ENCODE results near the gene SPATA18. TPM values are rescaled to one million over a fixed set of nuclear protein-coding genes. Genes with fewer than 3 reads are reported as not detected.

Gene SPATA18
- total RNA-seq, 4 donors from 2014 or later, result 0.46 to 2.6 (median 1.5) TPM

DNA sequence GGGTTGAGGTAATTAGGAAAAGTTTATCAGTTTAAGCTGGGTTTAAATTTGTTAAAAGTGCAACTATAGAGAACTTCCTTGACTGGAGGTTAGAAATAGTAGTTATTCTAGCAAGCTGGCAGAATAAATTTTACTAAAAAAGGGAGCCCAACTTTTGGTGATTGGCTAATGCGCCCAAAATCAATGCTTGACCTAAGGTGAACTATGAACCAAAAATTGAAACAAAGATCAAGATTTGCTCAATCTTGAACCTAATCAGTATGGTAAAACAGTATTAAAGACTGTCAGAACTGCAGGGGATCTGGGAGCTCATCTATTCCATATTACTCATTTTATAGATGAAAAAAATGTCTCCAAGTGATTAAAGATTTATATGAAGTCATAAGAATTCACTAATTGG lies 6.1 kb upstream of the SPATA18 start:
- Histone ChIP-seq H3K27ac (no peak overlapping the region), H3K36me3 (no peaks in the 10 kb centered on the region), H3K27me3 (peaks cover 0 to 3% (median 0%) of the 10 kb centered on the region in 3 donors), H3K4me1 (no peaks in the 10 kb centered on the region), H3K9me3 (no peaks in the 10 kb centered on the region), H3K4me3 (no peak overlapping the region)
- no peak for TF ChIP-seq POLR2A (IDR thresholded peaks at IDR 0.05)
- TF ChIP-seq, protein P1, sequence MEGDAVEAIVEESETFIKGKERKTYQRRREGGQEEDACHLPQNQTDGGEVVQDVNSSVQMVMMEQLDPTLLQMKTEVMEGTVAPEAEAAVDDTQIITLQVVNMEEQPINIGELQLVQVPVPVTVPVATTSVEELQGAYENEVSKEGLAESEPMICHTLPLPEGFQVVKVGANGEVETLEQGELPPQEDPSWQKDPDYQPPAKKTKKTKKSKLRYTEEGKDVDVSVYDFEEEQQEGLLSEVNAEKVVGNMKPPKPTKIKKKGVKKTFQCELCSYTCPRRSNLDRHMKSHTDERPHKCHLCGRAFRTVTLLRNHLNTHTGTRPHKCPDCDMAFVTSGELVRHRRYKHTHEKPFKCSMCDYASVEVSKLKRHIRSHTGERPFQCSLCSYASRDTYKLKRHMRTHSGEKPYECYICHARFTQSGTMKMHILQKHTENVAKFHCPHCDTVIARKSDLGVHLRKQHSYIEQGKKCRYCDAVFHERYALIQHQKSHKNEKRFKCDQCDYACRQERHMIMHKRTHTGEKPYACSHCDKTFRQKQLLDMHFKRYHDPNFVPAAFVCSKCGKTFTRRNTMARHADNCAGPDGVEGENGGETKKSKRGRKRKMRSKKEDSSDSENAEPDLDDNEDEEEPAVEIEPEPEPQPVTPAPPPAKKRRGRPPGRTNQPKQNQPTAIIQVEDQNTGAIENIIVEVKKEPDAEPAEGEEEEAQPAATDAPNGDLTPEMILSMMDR (IDR thresholded peaks at IDR 0.05 in 4 of 5, conservative IDR thresholded peaks at IDR 0.05 in 1 of 5), result no peak
- ATAC-seq (no peak), DNase-seq (no peak)
- in situ Hi-C loops (cut with MboI; ENCODE audit: low sequenced_read_pairs in 4 of 4), result loop anchor here in 1 of 4 donors (25.0 kb wide), 1 partner anchor 667 kb away; no protein-coding TSS in a partner anchor
- intact Hi-C loops (cut with DNase I; ENCODE audit: low total_unique reads), result no loop called here

DNA sequence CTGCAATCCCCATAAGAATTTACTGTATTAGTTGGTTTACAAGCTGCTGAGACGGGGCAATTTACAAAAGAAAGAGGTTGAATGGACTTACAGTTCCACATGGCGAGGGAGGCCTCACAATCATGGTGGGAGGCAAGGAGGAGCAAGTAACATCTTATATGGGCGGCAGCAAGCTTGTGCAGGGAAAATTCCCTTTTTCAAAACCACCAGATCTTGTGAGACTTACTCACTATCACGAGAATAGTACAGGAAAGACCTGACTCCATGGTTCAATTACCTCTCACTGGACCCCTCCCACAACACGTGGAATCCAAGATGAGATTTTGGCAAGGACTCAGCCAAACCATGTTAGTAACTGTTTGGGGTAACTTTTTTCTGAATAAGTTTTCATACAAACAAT lies 1.8 kb upstream of the SPATA18 start:
- TF ChIP-seq, protein P1 (IDR thresholded peaks at IDR 0.05 in 4 of 5, conservative IDR thresholded peaks at IDR 0.05 in 1 of 5), result no peak
- no peak for TF ChIP-seq POLR2A (IDR thresholded peaks at IDR 0.05)
- H3K27me3 ChIP-seq, result peaks cover 0 to 5% (median 0%) of the 10 kb centered on the region in 3 donors

DNA sequence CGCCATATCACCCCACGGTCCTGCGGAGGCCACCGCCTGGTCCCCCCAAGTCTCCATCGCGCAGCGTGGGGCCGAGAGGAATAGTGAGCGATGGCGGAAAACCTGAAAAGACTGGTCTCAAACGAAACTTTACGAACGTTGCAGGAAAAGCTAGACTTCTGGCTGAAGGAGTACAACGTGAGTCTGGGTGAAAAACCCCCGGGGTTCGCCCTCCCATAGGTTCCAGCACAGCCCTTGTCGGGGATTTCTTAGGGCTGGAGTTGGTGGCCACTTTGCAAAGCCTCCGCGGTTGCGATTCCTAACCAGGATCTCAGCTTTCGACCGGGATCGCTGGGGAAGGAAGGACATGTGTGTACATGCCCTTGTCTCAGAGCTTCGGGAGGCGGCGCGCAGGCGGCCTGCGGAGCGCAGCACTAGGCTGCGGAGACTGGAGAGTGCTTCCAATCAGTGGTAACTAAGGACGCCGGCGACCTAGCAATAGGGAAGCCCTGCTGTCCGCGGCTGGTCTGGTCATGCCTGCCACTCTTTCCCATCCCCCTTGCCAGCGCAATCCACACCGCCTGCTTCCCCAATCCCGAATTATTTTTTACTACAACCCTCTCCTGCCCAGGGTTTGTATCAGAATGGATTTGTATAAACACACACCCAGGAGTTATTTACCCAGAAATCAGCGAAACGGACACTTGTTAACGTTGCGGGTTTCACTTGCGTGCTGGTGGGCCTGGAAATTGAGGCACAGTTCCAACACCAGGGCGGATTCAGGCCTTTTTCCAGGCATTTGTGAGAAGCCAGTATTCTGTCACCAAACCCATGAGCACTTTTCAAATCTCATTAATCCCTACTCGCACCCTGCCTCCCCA lies 741 bp downstream of the SPATA18 start:
- Histone ChIP-seq H3K4me3 (peak overlapping the region; percentile 59 to 79 (median 64)), H3K9me3 (no peaks in the 10 kb centered on the region), H3K27me3 (peaks cover 0 to 5% (median 0%) of the 10 kb centered on the region in 3 donors), H3K36me3 (no peaks in the 10 kb centered on the region), H3K4me1 (no peaks in the 10 kb centered on the region), H3K27ac (peak overlapping the region; percentile 16 to 54 (median 34))
- intact Hi-C loops (cut with DNase I; ENCODE audit: low total_unique reads), result no loop called here
- TF ChIP-seq POLR2A (IDR thresholded peaks at IDR 0.05), result no peak
- TF ChIP-seq, protein P1 (IDR thresholded peaks at IDR 0.05 in 4 of 5, conservative IDR thresholded peaks at IDR 0.05 in 1 of 5), result no peak
- DNase-seq, result peak; percentile 49 to 52
- ATAC-seq, result peak; percentile 82 to 84
- in situ Hi-C loops (cut with MboI; ENCODE audit: low sequenced_read_pairs in 4 of 4), result no loop called here

More for the DNA sequence above, 1.8 kb upstream of the SPATA18 start:
- in situ Hi-C loops (cut with MboI; ENCODE audit: low sequenced_read_pairs in 4 of 4), result loop anchor here in 1 of 4 donors (25.0 kb wide), 1 partner anchor 663 kb away; no protein-coding TSS in a partner anchor
- no peaks in the 10 kb centered on the region for H3K4me1 ChIP-seq
- no peaks in the 10 kb centered on the region for H3K36me3 ChIP-seq
- H3K4me3 ChIP-seq, result no peak overlapping the region
- DNase-seq, result no peak
- no peaks in the 10 kb centered on the region for H3K9me3 ChIP-seq
- no peak overlapping the region for H3K27ac ChIP-seq
- ATAC-seq, result no peak
- intact Hi-C loops (cut with DNase I; ENCODE audit: low total_unique reads), result no loop called here

DNA sequence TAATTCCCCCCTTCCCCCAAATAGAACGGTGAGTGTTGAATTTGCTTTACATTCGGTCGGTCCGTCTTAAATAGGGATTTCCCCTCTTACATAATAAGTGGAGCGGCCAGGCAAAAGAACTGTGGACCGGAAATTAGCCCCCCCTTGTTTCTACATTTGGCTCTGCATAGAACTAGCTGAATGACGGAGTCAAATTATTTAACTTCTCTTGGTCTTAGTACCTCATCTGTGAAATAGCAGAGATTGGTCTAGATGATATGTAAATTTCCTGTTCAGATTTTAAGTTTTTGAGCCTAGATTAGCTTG lies 1.3 kb downstream of the SPATA18 start:
- H3K9me3 ChIP-seq, result no peaks in the 10 kb centered on the region
- H3K27ac ChIP-seq, result peak overlapping the region in 1 of 4 donors; percentile 46
- no peaks in the 10 kb centered on the region for H3K4me1 ChIP-seq
- peak in 1 of 2 donors; percentile 16 for ATAC-seq
- TF ChIP-seq, protein P1 (IDR thresholded peaks at IDR 0.05 in 4 of 5, conservative IDR thresholded peaks at IDR 0.05 in 1 of 5), result no peak
- TF ChIP-seq POLR2A (IDR thresholded peaks at IDR 0.05), result no peak
- no peaks in the 10 kb centered on the region for H3K36me3 ChIP-seq
- peaks cover 0 to 5% (median 0%) of the 10 kb centered on the region in 3 donors for H3K27me3 ChIP-seq
- in situ Hi-C loops (cut with MboI; ENCODE audit: low sequenced_read_pairs in 4 of 4), result no loop called here
- DNase-seq, result no peak
- intact Hi-C loops (cut with DNase I; ENCODE audit: low total_unique reads), result no loop called here
- peak overlapping the region; percentile 59 to 79 (median 64) for H3K4me3 ChIP-seq
